ENCODE measurements around the gene ADAMTS16. TPM values are rescaled to one million over a fixed set of nuclear protein-coding genes. Genes with fewer than 3 reads are reported as not detected.

Gene ADAMTS16
- total and polyA plus RNA-seq, 8 donors: 0.42 to 3.5 (median 2.2) TPM

DNA sequence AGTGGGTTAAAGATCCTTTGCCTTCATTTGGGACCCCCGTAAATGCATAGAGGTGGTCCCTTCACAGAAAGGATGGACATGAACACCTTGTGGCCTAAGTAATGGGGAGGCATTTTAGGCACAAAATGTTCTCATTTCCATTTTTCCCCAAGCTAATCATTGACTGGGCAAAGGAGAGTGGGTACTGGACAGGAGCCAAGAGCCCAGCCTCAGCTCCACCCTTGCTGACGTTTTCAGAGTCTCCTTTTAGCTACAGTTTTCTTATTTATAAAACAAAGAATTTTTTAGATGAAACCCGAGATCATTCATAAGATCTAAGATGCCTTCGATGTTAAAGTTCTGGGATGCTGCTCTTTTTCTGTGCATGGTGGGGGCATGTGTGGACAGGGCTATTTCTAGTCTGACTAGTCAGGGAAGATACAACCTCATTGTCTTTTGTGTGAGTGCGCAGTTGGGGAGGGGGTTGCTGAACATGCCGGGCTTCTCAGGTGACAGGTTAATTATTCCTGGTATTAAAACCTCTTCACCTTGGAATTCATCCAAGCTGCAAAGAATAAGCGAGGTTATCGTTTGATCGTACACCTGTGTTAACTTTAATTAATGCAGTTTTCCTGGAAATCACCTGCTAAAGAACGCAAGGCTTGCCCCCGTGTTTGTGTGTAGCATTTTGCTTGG, 48.4 kb downstream of the ADAMTS16 start:
- peak in 1 of 6 donors; percentile 29 for DNase-seq
- ATAC-seq: peak; percentile 34 to 82 (median 68)
- intact Hi-C loops (cut with DNase I): no loop called here
- Histone ChIP-seq H3K27ac (peak overlapping the region in 2 of 4 donors; percentile 6 to 23), H3K4me3 (no peak overlapping the region), H3K27me3 (no peaks in the 10 kb centered on the region), H3K4me1 (peaks cover 0 to 13% (median 0%) of the 10 kb centered on the region in 3 donors), H3K36me3 (no peaks in the 10 kb centered on the region), H3K9me3 (no peaks in the 10 kb centered on the region)
- no peak for FAIRE-seq
- 7 to 8% methylated on average over 11 of the region's 11 CpGs for WGBS, 2 donors
- TF ChIP-seq, protein P1, sequence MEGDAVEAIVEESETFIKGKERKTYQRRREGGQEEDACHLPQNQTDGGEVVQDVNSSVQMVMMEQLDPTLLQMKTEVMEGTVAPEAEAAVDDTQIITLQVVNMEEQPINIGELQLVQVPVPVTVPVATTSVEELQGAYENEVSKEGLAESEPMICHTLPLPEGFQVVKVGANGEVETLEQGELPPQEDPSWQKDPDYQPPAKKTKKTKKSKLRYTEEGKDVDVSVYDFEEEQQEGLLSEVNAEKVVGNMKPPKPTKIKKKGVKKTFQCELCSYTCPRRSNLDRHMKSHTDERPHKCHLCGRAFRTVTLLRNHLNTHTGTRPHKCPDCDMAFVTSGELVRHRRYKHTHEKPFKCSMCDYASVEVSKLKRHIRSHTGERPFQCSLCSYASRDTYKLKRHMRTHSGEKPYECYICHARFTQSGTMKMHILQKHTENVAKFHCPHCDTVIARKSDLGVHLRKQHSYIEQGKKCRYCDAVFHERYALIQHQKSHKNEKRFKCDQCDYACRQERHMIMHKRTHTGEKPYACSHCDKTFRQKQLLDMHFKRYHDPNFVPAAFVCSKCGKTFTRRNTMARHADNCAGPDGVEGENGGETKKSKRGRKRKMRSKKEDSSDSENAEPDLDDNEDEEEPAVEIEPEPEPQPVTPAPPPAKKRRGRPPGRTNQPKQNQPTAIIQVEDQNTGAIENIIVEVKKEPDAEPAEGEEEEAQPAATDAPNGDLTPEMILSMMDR (IDR thresholded peaks at IDR 0.05): no peak

DNA sequence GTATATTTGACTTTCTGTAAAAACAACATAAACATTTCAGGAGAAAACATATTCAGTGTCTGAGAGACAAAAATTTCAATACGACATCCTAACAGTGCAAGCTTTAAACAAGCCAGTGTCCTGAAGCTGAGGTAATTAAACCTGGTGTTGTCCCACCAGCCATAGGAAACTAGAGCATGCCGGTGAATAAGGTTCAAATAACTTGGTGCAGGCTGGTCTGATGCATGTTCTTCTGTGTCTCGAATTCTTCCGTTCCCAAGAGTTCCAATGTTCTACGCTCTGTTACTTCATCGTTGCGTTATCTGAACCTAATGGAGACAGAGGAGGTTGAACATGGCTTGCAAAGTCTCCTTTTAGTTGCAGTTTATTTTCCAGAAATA, 48.9 kb downstream of the ADAMTS16 start:
- Histone ChIP-seq H3K9me3 (no peaks in the 10 kb centered on the region), H3K27ac (no peak overlapping the region), H3K4me1 (peaks cover 0 to 13% (median 0%) of the 10 kb centered on the region in 3 donors), H3K27me3 (no peaks in the 10 kb centered on the region), H3K36me3 (no peaks in the 10 kb centered on the region), H3K4me3 (no peak overlapping the region)
- TF ChIP-seq, protein P1 (IDR thresholded peaks at IDR 0.05): no peak
- DNase-seq (no peak), FAIRE-seq (no peak), ATAC-seq (peak in 1 of 4 donors; percentile 16)
- intact Hi-C loops (cut with DNase I): no loop called here
- 61 to 64% methylated on average over 7 of the region's 7 CpGs for WGBS, 2 donors

DNA sequence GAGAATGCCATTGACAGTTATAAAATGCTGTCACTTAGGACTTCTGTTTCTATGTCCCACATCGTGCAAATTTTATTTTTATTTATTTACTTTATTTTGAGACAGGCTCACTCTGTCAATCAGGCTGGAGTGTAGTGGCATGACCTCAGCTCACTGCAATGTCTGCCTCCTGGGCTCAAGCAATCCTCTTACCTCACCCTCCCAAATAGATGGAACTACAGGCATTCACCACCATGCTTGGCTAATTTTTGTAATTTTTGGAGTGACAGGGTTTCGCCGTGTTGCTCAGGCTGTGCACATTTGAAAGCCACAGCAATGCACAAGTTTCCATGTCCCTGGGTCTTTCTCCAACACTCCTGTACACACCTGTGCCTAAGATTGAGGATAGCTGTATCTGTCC, 51.8 kb downstream of the ADAMTS16 start:
- FAIRE-seq: no peak
- intact Hi-C loops (cut with DNase I): no loop called here

DNA sequence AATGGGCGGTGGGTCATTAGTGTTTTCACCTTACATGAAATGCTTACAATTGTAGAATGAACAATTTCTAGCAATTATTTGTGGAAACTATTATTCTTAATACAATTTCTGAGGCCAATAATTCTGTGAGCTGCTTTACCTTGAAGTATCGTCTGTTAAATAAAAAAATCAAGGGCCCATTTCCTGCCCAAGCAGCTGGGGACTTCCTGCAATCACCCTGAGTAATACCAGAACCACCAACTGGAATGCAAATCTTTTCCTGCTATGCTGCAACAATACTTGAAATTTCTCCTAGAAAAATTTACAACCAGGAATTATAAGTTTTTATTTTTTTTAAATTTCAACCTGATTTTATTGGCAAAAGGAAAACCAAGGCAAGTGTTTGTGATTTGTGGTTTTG, 52.6 kb downstream of the ADAMTS16 start:
- Histone ChIP-seq H3K36me3 (no peaks in the 10 kb centered on the region), H3K4me1 (peaks cover 0 to 13% (median 0%) of the 10 kb centered on the region in 3 donors), H3K27me3 (no peaks in the 10 kb centered on the region), H3K4me3 (no peak overlapping the region), H3K9me3 (no peaks in the 10 kb centered on the region), H3K27ac (no peak overlapping the region)
- 71 to 73% methylated on average over 2 of the region's 2 CpGs for WGBS, 2 donors
- no peak for FAIRE-seq
- TF ChIP-seq, protein P1 (IDR thresholded peaks at IDR 0.05): no peak
- no peak for ATAC-seq
- no peak for DNase-seq
- intact Hi-C loops (cut with DNase I): no loop called here

More for the DNA sequence above, 51.8 kb downstream of the ADAMTS16 start:
- TF ChIP-seq, protein P1 (IDR thresholded peaks at IDR 0.05): no peak
- Histone ChIP-seq H3K27ac (no peak overlapping the region), H3K27me3 (no peaks in the 10 kb centered on the region), H3K4me3 (no peak overlapping the region), H3K36me3 (no peaks in the 10 kb centered on the region), H3K9me3 (no peaks in the 10 kb centered on the region), H3K4me1 (peaks cover 0 to 13% (median 0%) of the 10 kb centered on the region in 3 donors)
- ATAC-seq (no peak), DNase-seq (no peak)
- 58 to 75% methylated on average over 3 of the region's 3 CpGs for WGBS, 2 donors
